Vagina (tissue), 2 donors: ENCODE data around the gene COPZ1. TPM values are rescaled to one million over a fixed set of nuclear protein-coding genes. Genes with fewer than 3 reads are reported as not detected.

Experiments used
- DNase-seq, 2 donors: peaks; one replicate each; pipeline ENCODE4 v3.0.0-alpha.2; 2017; ENCODE audit errors: extremely low spot score in 2 of 2
- H3K27ac ChIP-seq: fragments of 200-600 bp; sonication (generic); one replicate; pipeline ENCODE4 v1.5.1; 2019
- H3K27me3 ChIP-seq: fragments of 200-600 bp; sonication (generic); one replicate; pipeline ENCODE4 v1.5.1; 2019
- H3K36me3 ChIP-seq, 2 donors: fragments of 200-600 bp; sonication (generic); one replicate each; pipeline ENCODE4 v1.5.1; 2017 to 2019
- H3K4me1 ChIP-seq: fragments of 200-600 bp; sonication (generic); one replicate; pipeline ENCODE4 v1.5.1; 2019
- H3K4me3 ChIP-seq, 2 donors: fragments of 200-600 bp; sonication (generic); 1 replicate in 1 of 2; 2 replicates in 1 of 2; pipeline ENCODE4 v1.5.1; 2016 to 2019
- H3K9me3 ChIP-seq: fragments of 200-600 bp; sonication (generic); one replicate; pipeline ENCODE4 v1.5.1; 2019
- POLR2A ChIP-seq, 2 donors: fragments of 450-650 bp; IDR thresholded peaks; one replicate each; pipeline ENCODE4 v1.6.1; 2017; ENCODE audit warnings: antibody characterized with exemption in 2 of 2, mild to moderate bottlenecking in 2 of 2, moderate library complexity in 2 of 2
- POLR2AphosphoS5 ChIP-seq, 2 donors: sonication (generic); formaldehyde crosslinking; IDR thresholded peaks; one replicate each; pipeline ENCODE4 v1.9.0; 2017; ENCODE audit warnings: antibody characterized with exemption in 2 of 2, mild to moderate bottlenecking in 2 of 2, low read depth in 1 of 2; ENCODE audit not compliant: insufficient read depth in 1 of 2
- intact Hi-C: fragments of 100-400 bp; cut with DNase I; formaldehyde crosslinking; loops from one replicate; pipeline ENCODE4 v1.15.1; 2023
- total RNA-seq: library from RNA; depleted of rRNA; stranded (reverse); fragments of >200 nt; gene quantifications from one replicate; pipeline ENCODE4 v1.2.3, GENCODE V29; 2016
- TF ChIP-seq, protein P1 (sequence below), 3 experiments: fragments of 450-650 bp in 2 of 3; fragments of 200-600 bp in 1 of 3; sonication (generic) in 1 of 3; IDR thresholded peaks; one replicate each; pipeline ENCODE4 v1.5.1; 2017 to 2019; ENCODE audit warnings: antibody characterized with exemption in 3 of 3, mild to moderate bottlenecking in 2 of 3, moderate library complexity in 2 of 3

Gene COPZ1
- total RNA-seq, 1 donor from 2014 or later, result 47.6 TPM

DNA sequence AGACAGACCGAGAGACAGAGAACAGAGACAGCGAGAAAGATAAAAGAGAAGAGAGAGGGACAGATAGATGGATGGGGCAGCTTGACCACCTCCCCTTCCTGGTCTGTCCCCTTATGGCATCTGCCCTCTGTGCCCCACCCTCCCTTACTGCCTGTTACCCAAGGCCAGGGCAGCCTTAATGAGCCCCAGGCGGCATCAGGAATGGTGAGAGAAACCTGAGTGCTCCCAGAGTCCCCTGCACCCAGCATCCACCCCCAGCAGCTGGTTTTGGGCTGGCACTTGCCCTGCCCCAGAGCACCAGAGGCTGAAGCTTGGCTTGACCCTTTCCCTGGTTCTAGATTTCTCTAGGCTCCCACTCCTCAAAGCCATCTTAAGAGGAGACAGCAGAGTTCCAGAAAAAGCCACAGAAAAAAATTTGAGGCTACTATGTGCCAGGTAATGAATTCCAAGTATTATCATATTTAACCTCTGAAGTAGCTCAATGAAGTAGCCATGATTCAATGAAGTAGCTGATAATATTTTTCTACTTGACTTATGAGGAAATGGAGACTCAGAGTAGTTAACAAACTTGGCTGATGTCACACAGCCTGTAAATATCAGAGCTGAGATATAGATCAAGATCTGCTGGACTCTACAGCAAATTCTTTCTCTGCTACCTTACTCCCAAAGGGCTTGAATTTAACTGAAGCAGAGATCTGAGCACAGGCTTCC, 61.6 kb downstream of the COPZ1 start:
- Histone ChIP-seq H3K4me1 (peaks cover 77% of the 10 kb centered on the region), H3K9me3 (no peaks in the 10 kb centered on the region), H3K4me3 (no peak overlapping the region), H3K36me3 (no peaks in the 10 kb centered on the region), H3K27ac (peak overlapping the region; percentile 93), H3K27me3 (no peaks in the 10 kb centered on the region)
- TF ChIP-seq POLR2AphosphoS5 (IDR thresholded peaks at IDR 0.05; ENCODE audit: insufficient read depth in 1 of 2, low read depth in 1 of 2) (no peak), POLR2A (IDR thresholded peaks at IDR 0.05) (no peak)
- TF ChIP-seq, protein P1, sequence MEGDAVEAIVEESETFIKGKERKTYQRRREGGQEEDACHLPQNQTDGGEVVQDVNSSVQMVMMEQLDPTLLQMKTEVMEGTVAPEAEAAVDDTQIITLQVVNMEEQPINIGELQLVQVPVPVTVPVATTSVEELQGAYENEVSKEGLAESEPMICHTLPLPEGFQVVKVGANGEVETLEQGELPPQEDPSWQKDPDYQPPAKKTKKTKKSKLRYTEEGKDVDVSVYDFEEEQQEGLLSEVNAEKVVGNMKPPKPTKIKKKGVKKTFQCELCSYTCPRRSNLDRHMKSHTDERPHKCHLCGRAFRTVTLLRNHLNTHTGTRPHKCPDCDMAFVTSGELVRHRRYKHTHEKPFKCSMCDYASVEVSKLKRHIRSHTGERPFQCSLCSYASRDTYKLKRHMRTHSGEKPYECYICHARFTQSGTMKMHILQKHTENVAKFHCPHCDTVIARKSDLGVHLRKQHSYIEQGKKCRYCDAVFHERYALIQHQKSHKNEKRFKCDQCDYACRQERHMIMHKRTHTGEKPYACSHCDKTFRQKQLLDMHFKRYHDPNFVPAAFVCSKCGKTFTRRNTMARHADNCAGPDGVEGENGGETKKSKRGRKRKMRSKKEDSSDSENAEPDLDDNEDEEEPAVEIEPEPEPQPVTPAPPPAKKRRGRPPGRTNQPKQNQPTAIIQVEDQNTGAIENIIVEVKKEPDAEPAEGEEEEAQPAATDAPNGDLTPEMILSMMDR (IDR thresholded peaks at IDR 0.05), result no peak
- intact Hi-C loops, result no loop called here
- DNase-seq, result no peak

- no peak for DNase-seq
- Histone ChIP-seq H3K4me1 (peaks cover 83% of the 10 kb centered on the region), H3K27ac (peak overlapping the region; percentile 93), H3K27me3 (no peaks in the 10 kb centered on the region), H3K9me3 (no peaks in the 10 kb centered on the region), H3K4me3 (no peak overlapping the region), H3K36me3 (no peaks in the 10 kb centered on the region)
- intact Hi-C loops, result no loop called here
- TF ChIP-seq, protein P1 (IDR thresholded peaks at IDR 0.05), result no peak
Measured at GRCh38 chr12:54387114-54387467, 62.2 kb downstream of the COPZ1 start.

DNA sequence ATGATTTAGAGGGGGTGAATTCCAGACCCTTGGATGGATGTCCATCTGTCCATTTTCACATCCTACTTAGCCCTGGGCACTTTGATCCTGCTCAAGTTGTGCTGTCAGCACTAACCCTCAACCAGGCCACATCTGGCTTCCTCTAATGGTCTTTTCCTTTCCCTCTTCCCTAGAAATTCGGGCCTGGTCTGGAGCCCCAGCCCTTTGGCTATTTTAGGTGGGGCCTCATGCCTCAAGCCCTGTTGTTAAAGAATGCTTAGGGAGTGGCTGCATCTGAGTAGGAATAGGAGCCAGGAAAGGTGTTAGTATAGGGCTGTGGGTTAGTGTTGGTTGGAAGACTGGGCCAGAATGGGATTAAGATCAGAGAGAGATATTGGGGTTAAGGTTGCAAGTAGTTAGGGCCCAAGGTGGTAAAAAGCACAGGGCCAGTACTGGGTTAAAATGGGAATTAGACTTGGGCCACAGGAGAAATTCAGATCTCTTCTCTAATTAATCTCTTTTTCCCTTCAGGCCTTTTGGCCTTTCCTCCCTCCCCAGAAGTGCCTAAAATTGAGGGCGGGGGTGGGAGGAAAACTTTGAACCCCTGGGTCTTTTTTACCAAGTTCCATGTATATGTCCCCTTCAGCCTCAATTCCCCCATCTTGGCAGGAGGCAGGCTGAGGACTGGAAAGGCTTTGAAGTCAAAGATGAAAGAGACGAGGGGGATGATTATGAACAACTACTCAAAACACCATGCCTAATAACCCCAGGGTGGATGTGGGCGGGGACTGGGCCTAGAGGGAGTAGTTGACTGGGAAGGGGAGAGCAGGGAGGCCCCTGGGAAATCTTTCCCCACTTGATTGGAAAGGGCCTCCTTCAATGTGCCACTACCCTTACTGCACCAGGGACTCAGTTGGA, 63.6 kb downstream of the COPZ1 start:
- H3K9me3 ChIP-seq, result no peaks in the 10 kb centered on the region
- H3K27me3 ChIP-seq, result no peaks in the 10 kb centered on the region
- H3K27ac ChIP-seq, result peak overlapping the region; percentile 93
- H3K4me1 ChIP-seq, result peaks cover 88% of the 10 kb centered on the region
- H3K4me3 ChIP-seq, result no peak overlapping the region
- DNase-seq, result no peak
- TF ChIP-seq, protein P1 (IDR thresholded peaks at IDR 0.05), result no peak
- intact Hi-C loops, result no loop called here
- H3K36me3 ChIP-seq, result no peaks in the 10 kb centered on the region

DNA sequence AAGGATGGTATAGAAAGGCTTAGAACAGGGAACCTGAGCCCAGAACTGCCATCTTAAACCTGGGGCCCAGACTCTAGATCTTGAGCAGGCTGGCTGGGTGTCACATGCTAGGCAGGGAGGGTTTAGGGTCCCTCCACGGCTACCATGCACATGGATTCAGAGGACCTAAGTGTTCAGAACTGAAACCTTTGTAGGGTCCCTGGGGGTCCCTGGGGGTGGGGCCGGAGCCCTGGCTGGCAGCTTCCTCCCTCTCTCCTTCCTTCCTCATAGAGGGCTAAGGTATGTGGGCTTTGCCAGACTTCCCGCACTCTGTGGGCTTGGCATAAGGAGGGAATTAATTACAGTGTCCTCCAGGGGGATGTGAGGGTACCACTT, 64.2 kb downstream of the COPZ1 start:
- Histone ChIP-seq H3K36me3 (no peaks in the 10 kb centered on the region), H3K4me1 (peaks cover 87% of the 10 kb centered on the region), H3K27ac (peak overlapping the region; percentile 93), H3K4me3 (no peak overlapping the region), H3K9me3 (no peaks in the 10 kb centered on the region), H3K27me3 (no peaks in the 10 kb centered on the region)
- intact Hi-C loops, result no loop called here
- DNase-seq, result no peak
- TF ChIP-seq POLR2AphosphoS5 (IDR thresholded peaks at IDR 0.05; ENCODE audit: insufficient read depth in 1 of 2, low read depth in 1 of 2), result no peak
- TF ChIP-seq, protein P1 (IDR thresholded peaks at IDR 0.05), result no peak
- TF ChIP-seq POLR2A (IDR thresholded peaks at IDR 0.05), result no peak

DNA sequence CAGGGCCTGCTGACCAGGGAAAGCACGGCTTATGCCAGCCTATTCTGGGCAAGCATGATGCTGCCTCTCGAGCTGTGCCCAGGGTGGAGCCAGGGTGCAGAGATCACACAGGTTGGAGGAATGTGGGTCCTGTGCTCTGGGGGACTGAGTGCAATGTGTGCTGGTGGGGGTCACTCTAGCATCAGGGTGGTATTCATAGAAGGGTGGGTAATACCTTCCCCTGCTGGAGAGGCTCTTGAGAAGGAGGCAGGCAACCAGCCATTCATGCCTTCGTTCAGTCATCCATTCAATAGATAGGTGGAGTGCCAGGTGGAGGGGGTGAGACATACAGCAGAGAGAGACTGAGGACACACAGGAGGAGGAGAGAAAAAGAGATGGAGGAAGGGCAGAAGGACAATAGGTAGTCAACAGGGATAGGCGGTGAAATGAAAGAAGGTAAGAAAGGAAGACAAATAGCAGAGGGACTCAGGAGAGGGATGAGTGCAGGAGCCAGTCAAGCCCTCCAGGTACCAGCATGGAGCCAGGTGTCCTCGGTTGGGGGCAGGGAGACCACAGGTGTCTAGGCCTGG, 64.8 kb downstream of the COPZ1 start:
- Histone ChIP-seq H3K4me3 (peak overlapping the region in 1 of 2 donors; percentile 58), H3K27ac (peak overlapping the region; percentile 93), H3K9me3 (no peaks in the 10 kb centered on the region), H3K36me3 (peaks cover 0 to 1% of the 10 kb centered on the region in 2 donors), H3K4me1 (peaks cover 82% of the 10 kb centered on the region), H3K27me3 (no peaks in the 10 kb centered on the region)
- intact Hi-C loops, result no loop called here
- no peak for DNase-seq
- TF ChIP-seq, protein P1 (IDR thresholded peaks at IDR 0.05), result no peak
- TF ChIP-seq POLR2AphosphoS5 (IDR thresholded peaks at IDR 0.05; ENCODE audit: insufficient read depth in 1 of 2, low read depth in 1 of 2) (no peak), POLR2A (IDR thresholded peaks at IDR 0.05) (no peak)
